Measurements from ENCODE around the gene SMARCD3.

The SMARCD3 gene

DNA sequence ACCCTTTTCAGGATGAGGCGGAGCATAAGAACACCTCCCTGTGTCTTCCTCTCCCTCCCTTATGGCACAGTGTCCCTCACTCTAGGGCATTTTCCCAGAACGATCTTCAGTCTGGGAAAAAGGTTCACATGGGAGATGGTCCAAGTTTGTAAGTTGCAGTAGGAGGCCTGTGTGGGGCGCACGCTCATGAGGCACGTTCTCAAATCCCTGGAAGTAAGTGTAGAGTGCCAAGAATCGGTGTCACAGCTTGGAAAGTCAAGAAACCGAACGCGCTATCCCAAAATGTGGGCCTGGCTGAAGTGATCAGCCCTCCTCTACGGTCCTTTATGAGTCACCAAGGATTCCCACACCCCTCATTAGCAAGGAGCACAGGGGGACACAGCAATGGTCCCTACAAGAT is 23.9 kb upstream of the SMARCD3 start:
- no peak for DNase-seq

- DNase-seq = no peak
These were observed 23.3 kb upstream of the SMARCD3 start for GRCh38 chr7:151271699-151272355.

- DNase-seq = no peak
These were observed 21.0 kb upstream of the SMARCD3 start for GRCh38 chr7:151269511-151269910.

GRCh38 chr7:151265351-151265931 is 16.9 kb upstream of the SMARCD3 start:
- no peak for DNase-seq

GRCh38 chr7:151264615-151265014 is 16.1 kb upstream of the SMARCD3 start:
- DNase-seq = no peak

GRCh38 chr7:151261529-151261928 is 13.0 kb upstream of the SMARCD3 start:
- no peak for DNase-seq

- no peak for DNase-seq
These were observed 12.4 kb upstream of the SMARCD3 start for GRCh38 chr7:151260883-151261282.

GRCh38 chr7:151260471-151260870 is 12.0 kb upstream of the SMARCD3 start:
- no peak for DNase-seq

GRCh38 chr7:151257990-151258389 is 9.5 kb upstream of the SMARCD3 start:
- no peak for DNase-seq

- DNase-seq = no peak
These were observed 8.0 kb upstream of the SMARCD3 start for GRCh38 chr7:151256410-151257045.

DNA sequence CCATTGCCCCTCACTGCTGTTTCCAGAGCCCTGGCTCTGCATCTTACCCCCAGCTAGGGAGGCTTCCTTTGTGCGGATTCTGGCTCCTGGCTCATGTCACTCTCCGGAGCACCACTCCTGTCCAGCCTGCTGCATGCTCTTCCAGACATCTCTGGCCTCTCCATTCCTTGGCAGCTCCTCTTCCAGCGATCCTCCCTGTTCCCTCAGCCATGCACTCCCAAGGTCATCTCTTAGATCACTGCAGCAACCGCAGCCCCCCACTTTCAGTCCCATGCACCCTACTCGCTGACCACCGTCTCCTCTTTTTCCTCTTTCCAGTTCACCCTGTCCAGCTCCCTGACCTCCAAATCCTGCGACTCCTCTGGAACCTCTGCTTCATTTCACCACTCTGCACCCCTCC is 6.9 kb upstream of the SMARCD3 start:
- no peak for DNase-seq

DNA sequence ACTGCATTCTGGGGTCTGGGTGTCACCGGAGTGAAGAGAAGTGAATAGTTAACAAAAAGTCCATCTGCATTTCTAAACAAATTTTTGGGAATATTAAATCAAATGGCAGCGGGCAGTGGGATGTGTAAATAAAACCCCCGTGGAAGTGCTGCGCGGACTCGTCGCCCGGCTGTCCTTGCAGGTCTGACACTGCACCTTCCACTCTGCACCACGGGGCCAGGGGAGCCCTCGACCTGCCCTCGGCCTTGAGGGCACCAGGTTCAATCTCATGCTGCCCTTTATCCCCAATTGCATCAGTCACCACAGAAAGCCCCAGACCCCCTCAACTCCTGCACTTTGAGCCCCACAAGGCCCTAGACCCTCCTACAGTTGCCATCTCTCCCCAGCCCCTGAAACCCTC is 6.4 kb upstream of the SMARCD3 start:
- no peak for DNase-seq

DNA sequence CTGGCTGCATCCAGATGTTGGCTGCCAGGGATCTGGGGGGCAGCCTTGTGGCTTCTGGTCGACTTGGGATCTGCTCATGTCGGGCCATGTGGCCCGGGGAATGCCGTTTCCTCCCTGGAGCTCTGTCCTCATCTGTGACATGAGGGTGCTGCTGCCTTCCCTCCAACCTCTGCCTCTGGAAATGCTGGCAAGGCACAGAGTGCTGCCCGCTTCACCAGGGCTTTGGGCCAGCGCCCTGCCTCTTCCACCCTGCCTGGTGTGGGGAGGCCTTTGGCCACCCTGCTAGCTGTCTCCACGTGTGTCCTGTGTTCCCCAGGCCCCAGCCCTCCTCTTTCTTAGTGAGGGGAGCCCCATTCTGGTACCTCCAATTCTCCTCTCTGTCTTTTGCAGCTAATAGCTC is 5.8 kb upstream of the SMARCD3 start:
- no peak for DNase-seq

DNA sequence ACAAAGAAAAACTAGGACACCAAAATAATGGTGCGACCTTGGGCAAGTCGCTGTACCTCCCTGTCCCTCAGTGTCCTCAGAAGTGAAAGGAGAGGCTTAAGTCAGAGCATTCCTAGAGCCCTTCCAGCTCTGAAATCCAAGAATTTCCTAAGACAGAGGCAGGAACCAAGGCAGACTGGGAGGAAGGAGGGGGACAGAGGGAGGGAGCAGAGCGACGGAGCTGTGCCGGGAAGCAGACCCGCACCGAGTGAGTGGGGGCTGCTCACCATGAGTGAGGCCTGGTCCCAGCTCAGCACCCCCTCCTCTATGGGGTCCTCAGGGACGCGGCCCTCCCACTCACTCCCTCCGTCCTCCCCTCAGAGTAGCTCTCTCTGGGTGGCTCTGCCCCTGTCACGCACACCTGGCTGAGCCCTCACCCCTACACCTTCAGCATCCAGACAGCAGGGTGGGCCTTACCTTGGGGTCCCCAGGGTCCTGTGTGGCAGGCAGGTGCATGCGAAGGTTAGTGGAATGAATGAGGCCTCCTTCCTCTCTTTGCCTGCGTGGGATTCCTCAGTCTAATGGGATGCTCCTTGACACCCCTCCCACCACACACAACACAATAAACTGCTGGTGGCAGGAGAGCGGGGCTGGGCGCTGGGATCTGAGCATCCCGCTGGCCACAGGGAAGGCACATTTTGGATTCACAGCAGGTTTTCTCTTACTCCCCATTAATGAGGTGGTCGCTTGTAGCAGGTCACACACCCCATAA is 4.6 kb upstream of the SMARCD3 start:
- DNase-seq = no peak

- DNase-seq = no peak
These were observed 4.0 kb upstream of the SMARCD3 start for GRCh38 chr7:151252561-151252835.

DNA sequence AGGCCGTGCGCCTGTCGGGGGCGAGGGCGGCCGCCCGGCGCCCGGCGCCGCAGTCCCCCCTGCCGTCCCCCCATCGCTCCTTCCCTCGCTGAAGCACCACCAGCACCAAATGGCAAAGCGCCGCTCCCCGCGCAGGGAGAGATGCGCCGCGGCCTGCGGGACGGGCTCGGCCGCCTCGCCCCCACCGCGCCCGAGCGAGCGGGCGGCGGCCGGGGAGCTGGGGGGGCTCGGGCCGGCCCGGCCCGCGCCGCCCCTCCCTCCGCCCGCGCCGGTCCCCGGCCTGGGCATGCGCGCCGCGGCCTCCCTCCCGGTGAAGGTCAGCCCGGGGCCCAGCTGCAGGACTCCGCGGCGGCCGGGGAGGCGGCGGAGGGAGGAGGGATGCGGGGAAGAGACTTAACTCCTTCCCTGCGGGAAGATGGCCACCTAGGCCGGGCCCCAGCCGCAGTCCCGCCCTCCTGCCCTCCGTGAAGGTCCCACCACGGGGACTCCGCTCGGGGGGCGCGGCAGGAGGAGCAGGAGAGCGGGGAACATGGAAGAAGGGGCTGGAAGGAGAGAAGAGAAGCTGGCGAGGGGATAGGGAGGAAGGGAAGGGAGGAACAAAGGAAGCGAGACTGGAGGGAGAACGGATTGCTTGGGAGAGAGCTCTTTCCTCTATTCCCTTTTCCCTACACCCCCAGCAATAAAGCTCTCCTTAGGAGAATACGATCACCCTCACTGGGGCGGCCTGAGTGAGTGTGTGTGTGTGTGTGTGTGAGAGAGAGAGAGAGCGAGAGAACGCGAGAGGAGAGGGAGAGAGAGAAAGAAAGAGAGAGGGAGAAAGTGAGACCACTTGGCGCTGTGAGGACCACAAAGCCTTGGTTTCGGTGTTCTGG is 3.4 kb upstream of the SMARCD3 start:
- DNase-seq = no peak

DNA sequence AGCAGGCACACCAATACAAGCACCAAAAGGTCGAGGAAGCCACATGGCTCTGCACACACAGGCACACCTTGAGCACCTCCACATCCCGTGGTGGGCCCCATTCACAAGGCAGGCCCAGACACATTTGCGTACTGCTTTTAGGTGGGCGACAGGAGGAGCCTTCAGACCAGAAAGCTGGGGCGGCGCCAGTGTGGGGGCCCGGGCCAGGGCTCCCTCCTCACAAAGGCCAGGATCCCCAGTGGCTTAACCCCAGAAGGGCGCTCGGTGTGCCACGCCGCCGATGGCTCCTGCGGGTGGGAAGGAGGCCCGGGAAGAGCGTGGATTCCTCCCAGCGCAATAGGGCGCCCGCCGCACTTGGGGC is 2.8 kb upstream of the SMARCD3 start:
- no peak for DNase-seq

DNA sequence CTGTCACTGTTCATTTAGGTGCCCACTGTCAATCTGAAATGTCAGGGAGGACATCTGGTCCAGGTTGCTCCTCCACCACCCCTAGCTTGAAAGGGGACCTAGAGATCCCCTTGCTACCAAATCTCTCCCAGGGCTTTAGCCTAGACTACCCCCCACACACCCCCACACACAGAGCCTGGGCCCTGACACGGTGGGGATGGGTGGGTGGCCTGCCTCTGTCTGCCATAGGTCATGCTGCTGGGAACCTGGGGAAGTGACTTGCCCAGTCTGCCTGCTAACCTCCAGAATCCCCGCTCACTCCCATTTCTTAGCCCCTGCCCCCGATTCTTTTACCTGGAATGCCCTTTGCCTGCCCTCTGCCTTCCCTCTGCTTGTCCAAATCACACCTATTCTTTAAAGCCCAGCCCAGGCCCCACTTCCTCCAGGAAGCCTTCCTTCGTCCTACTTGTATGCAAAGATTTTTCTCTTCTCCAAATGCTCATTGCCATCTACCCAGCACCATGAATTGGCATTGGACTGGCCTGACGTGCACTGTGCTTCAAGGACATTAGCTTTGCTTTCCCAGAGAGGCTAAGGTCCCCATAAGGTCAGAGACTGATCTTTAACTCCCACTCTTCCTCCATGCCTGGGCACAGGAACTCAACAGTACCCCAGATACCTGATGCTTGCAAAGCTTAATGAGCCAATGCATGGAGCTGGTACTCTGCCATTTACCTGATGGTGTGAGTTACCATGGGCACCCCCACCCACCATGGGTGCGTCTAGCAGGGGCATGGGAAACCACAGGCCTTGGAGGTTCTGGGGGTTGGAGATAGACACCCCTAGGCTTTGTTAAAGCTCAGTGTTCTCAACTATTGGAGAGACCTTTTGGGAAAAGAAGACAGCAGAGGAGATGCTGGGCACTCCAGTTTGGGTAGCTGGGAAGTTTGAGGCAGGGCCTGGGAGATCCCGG is 2.0 kb upstream of the SMARCD3 start:
- no peak for DNase-seq

- no peak for DNase-seq
These were observed 1.2 kb upstream of the SMARCD3 start for GRCh38 chr7:151249732-151250072.

DNA sequence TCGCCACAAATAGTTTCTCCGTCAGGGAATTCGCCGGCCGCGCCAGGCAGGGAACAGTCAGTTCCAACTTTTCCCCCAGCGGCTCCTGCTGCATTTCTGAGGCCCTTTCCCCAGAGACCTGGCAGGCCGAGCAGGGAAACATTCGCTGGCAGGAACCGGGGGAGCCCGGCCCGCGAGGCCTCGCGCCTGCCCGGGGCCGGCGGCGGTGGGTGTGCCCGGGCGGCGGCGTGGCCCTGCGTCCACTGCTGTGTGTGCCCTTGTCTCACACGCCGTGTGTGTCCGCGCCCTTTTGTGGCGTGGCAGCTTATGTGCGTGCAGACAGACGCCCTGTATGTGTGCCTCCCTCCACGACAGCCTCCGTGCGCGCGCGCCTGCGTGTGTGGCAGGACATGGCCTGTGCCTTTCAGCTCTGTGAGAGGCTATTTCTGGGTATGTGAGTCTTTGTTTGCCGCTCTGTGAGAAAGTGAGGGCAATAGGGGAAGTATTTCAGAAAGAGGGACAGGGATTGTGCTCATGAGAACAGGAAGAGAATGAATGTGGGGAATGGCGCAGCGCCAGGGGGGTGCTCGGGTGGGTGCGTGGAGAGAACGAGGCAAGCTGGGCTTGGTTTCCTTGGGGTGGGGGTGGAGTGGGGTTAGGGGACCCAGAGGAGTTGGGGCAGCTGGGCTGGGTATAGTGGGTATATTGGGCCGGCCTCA is 689 bp upstream of the SMARCD3 start:
- no peak for DNase-seq

DNA sequence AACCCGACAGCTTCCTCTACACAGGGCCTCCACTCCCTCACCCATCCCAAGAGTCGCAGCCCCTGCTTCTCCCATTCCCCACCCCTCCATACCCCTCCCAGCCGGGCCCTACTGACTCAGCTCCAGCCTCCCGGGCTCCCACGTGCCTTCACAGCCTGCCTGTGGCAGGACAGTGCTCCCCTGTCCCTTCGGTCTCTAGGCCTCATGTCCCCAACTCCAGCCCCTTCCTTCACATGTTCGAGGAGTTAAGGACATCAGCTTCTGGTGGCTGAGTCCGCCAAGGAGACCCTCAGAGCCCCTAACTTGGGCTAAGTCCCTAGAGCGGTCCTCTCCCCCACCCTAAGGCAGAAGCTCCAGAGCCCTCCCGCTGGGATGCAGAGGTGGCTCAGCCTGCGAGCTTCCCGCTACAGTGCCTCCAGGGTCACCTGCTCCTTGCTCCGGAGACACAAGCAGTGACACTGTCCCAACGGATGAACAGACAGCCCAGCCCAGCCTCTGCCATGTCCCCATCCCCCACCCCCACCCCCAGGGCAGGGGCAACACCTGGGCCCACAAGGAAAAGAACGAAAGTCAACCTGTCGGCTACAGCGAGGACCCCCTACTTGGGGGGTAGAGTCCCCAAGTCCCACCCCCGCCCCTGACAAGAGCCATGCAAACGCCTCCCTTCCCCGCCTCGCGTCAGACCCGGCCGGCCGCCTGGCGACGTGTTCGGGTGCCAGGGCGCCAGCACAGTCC is 716 bp downstream of the SMARCD3 start:
- DNase-seq = no peak

Data from activated CD4-positive, CD25-positive, alpha-beta regulatory T cell (primary cell).